IPS-20b (cell line): Measurements from ENCODE around the gene WFS1.

Source experiments
- H3K27ac ChIP-seq: one replicate; pipeline ENCODE4 v1.5.1; 2013; ENCODE audit warnings: low read length
- H3K27me3 ChIP-seq: 2 replicates; pipeline ENCODE4 v1.6.1; 2013; ENCODE audit warnings: mild to moderate bottlenecking, low read length, inconsistent platforms; ENCODE audit not compliant: insufficient read depth
- H3K36me3 ChIP-seq: 2 replicates; pipeline ENCODE4 v1.6.1; 2013; ENCODE audit warnings: low read depth, mild to moderate bottlenecking, inconsistent platforms, low read length, moderate library complexity; ENCODE audit not compliant: insufficient read depth
- H3K4me1 ChIP-seq: 2 replicates; pipeline ENCODE4 v1.6.1; 2013; ENCODE audit warnings: mild to moderate bottlenecking, control low read depth, inconsistent platforms, low read length, moderate library complexity; ENCODE audit not compliant: insufficient read depth
- H3K4me3 ChIP-seq: 2 replicates; pipeline ENCODE4 v1.5.1; 2013; ENCODE audit warnings: mild to moderate bottlenecking, low read length, inconsistent platforms
- H3K9ac ChIP-seq: 2 replicates; pipeline ENCODE4 v1.6.1; 2013; ENCODE audit warnings: low read depth, mild to moderate bottlenecking, inconsistent platforms, low read length, moderate library complexity
- H3K9me3 ChIP-seq: 2 replicates; pipeline ENCODE4 v1.6.1; 2013; ENCODE audit warnings: mild to moderate bottlenecking, low read depth, low read length, inconsistent platforms; ENCODE audit not compliant: insufficient read depth

The WFS1 gene

GRCh38 chr4:6229671-6230501 lies 39.8 kb upstream of the WFS1 start:
- Histone ChIP-seq H3K27ac (no peak overlapping the region), H3K9me3 (no peaks in the 10 kb centered on the region), H3K36me3 (no peaks in the 10 kb centered on the region), H3K4me3 (no peak overlapping the region), H3K4me1 (no peaks in the 10 kb centered on the region), H3K9ac (no peak overlapping the region), H3K27me3 (no peaks in the 10 kb centered on the region)

DNA sequence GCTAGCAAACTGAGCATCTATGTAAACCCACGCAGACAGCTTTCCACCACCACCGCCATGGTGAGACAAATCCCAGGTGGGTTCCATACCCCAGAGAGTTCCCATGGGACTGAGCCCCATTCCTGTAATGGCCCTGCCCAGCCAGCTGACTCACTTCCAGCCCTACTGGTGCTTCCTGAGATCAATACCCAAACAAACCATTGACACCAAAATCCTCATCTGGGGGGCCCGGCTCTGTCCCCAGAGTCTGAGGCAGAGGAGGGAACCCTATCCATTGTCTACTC lies 39.2 kb upstream of the WFS1 start:
- no peaks in the 10 kb centered on the region for H3K9me3 ChIP-seq
- no peak overlapping the region for H3K4me3 ChIP-seq
- no peaks in the 10 kb centered on the region for H3K27me3 ChIP-seq
- no peak overlapping the region for H3K9ac ChIP-seq
- H3K36me3 ChIP-seq, result no peaks in the 10 kb centered on the region
- H3K27ac ChIP-seq, result no peak overlapping the region
- H3K4me1 ChIP-seq, result no peaks in the 10 kb centered on the region

GRCh38 chr4:6230827-6231662 lies 38.6 kb upstream of the WFS1 start:
- Histone ChIP-seq H3K9me3 (no peaks in the 10 kb centered on the region), H3K36me3 (no peaks in the 10 kb centered on the region), H3K4me1 (no peaks in the 10 kb centered on the region), H3K4me3 (no peak overlapping the region), H3K27me3 (no peaks in the 10 kb centered on the region), H3K27ac (no peak overlapping the region), H3K9ac (no peak overlapping the region)

DNA sequence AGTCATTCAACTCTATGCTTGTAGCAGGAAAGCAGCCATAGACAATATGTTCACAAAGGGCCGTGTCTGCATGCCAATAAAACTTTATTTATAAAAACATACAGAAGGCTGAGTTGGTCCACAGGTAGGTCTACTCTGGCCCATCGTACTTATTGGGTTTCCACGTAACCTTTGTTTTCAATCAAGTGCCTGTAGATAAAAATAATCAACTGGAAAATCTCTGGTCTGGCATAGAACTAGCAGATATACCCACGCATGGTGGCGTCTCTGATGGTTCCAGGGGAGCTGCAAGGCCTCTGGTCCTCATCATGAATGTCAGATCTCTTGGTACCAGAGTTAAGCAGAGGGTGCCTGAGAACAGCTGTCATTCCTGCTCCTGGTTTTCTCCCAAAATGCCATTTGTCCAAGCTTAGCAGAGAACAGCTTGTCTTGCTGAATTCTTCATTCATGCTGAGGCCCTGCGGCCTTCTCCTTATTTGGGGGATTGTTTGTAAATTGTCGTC lies 37.9 kb upstream of the WFS1 start:
- H3K36me3 ChIP-seq, result no peaks in the 10 kb centered on the region
- no peak overlapping the region for H3K4me3 ChIP-seq
- no peaks in the 10 kb centered on the region for H3K4me1 ChIP-seq
- no peaks in the 10 kb centered on the region for H3K9me3 ChIP-seq
- H3K27me3 ChIP-seq, result no peaks in the 10 kb centered on the region
- no peak overlapping the region for H3K27ac ChIP-seq
- no peak overlapping the region for H3K9ac ChIP-seq

GRCh38 chr4:6232836-6233785 lies 36.5 kb upstream of the WFS1 start:
- H3K4me1 ChIP-seq, result no peaks in the 10 kb centered on the region
- no peak overlapping the region for H3K9ac ChIP-seq
- H3K27ac ChIP-seq, result no peak overlapping the region
- no peaks in the 10 kb centered on the region for H3K27me3 ChIP-seq
- no peaks in the 10 kb centered on the region for H3K9me3 ChIP-seq
- H3K36me3 ChIP-seq, result no peaks in the 10 kb centered on the region
- H3K4me3 ChIP-seq, result no peak overlapping the region

DNA sequence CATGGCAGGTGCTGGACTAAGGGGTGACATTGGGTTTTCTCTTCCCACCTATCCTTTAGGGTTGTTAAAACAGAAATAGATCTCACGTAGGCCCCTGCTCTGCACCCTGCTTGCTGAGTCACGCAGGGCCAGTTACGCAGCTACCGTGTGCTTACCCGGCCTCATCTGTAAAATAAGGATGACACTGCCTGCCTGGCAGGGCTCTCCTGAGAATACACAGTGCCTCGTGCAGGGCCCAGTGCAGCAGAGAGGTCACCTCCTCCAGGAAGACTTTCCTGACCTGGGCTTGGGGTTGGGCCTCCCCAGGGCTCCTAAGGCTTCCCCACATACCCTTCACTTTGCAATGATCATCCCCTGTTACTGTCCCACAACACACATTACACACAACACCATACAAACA lies 35.7 kb upstream of the WFS1 start:
- no peaks in the 10 kb centered on the region for H3K4me1 ChIP-seq
- no peak overlapping the region for H3K27ac ChIP-seq
- no peaks in the 10 kb centered on the region for H3K36me3 ChIP-seq
- no peak overlapping the region for H3K9ac ChIP-seq
- no peak overlapping the region for H3K4me3 ChIP-seq
- no peaks in the 10 kb centered on the region for H3K9me3 ChIP-seq
- H3K27me3 ChIP-seq, result no peaks in the 10 kb centered on the region

- Histone ChIP-seq H3K27me3 (no peaks in the 10 kb centered on the region), H3K9ac (no peak overlapping the region), H3K27ac (no peak overlapping the region), H3K4me1 (no peaks in the 10 kb centered on the region), H3K9me3 (no peaks in the 10 kb centered on the region), H3K36me3 (no peaks in the 10 kb centered on the region), H3K4me3 (no peak overlapping the region)
These were observed 34.6 kb upstream of the WFS1 start for GRCh38 chr4:6235012-6235411.

GRCh38 chr4:6235901-6236640 lies 33.6 kb upstream of the WFS1 start:
- Histone ChIP-seq H3K4me1 (no peaks in the 10 kb centered on the region), H3K9me3 (no peaks in the 10 kb centered on the region)

DNA sequence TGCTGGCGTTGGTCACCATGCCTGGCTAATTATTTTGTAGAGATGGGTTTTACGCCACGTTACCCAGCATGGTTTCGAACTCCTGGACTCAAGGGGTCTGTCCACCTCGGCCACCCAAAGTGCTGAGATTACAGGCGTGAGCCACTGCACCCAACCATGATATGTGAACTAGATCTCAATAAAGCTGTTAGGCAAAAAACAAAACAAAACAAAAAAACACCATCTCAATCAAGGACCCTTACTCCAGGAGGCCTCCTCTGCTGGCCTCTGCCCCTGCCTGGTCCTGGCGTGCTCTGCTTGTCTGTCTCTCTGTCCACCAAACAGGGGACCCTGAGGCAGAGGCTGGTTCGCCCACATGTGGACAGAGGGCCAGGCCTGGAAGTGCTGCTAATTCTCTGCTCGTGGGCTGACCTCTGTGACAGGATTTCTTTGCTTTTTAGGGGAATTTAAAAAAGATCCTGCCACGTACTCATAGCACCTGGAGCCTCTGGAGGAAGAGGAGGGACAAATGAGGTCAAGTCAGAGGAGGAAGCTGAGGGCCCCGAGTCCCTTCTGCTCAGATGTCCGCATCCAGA lies 32.7 kb upstream of the WFS1 start:
- Histone ChIP-seq H3K36me3 (no peaks in the 10 kb centered on the region), H3K27me3 (no peaks in the 10 kb centered on the region), H3K27ac (no peak overlapping the region), H3K9me3 (no peaks in the 10 kb centered on the region), H3K9ac (no peak overlapping the region), H3K4me1 (no peaks in the 10 kb centered on the region), H3K4me3 (no peak overlapping the region)

More at GRCh38 chr4:6235901-6236640, 33.6 kb upstream of the WFS1 start:
- Histone ChIP-seq H3K27me3 (no peaks in the 10 kb centered on the region), H3K9ac (no peak overlapping the region), H3K36me3 (no peaks in the 10 kb centered on the region), H3K27ac (no peak overlapping the region), H3K4me3 (no peak overlapping the region)

GRCh38 chr4:6239486-6239885 lies 30.2 kb upstream of the WFS1 start:
- Histone ChIP-seq H3K9ac (no peak overlapping the region), H3K4me1 (no peaks in the 10 kb centered on the region), H3K4me3 (no peak overlapping the region), H3K27me3 (peaks cover under 1% of the 10 kb centered on the region; the same call in 1 of the 2 replicates), H3K36me3 (no peaks in the 10 kb centered on the region), H3K27ac (no peak overlapping the region), H3K9me3 (peaks cover 6% of the 10 kb centered on the region; the same call in 1 of the 2 replicates)
